GM23248 (cell line): Measurements from ENCODE around the gene NT5C1B. TPM values are rescaled to one million over a fixed set of nuclear protein-coding genes. Genes with fewer than 3 reads are reported as not detected.

Experiments
- DNase-seq: peaks from one replicate; pipeline ENCODE4 v3.0.0-alpha.2; 2015
- H2AFZ ChIP-seq: fragments of 200-600 bp; sonication (generic); 2 replicates; pipeline ENCODE4 v1.6.1; 2016; ENCODE audit warnings: antibody characterized with exemption
- H3F3A ChIP-seq: fragments of 200-600 bp; sonication (generic); 2 replicates; pipeline ENCODE4 v1.6.1; 2016; ENCODE audit warnings: mild to moderate bottlenecking, antibody characterized with exemption, mixed run types; ENCODE audit not compliant: insufficient read depth
- H3K27ac ChIP-seq: fragments of 200-600 bp; sonication (generic); 2 replicates; pipeline ENCODE4 v1.5.1; 2016; ENCODE audit warnings: mild to moderate bottlenecking
- H3K27me3 ChIP-seq: fragments of 200-600 bp; sonication (generic); replicated peaks from 2 replicates; pipeline ENCODE4 v1.6.1; 2016; ENCODE audit warnings: mild to moderate bottlenecking; ENCODE audit not compliant: insufficient read depth
- H3K36me3 ChIP-seq: fragments of 200-600 bp; sonication (generic); 2 replicates; pipeline ENCODE4 v1.6.1; 2016; ENCODE audit warnings: low read depth, mild to moderate bottlenecking
- H3K4me1 ChIP-seq: fragments of 200-600 bp; sonication (generic); 2 replicates; pipeline ENCODE4 v1.6.1; 2016; ENCODE audit warnings: mild to moderate bottlenecking; ENCODE audit not compliant: insufficient read depth
- H3K4me2 ChIP-seq: fragments of 200-600 bp; sonication (generic); one replicate; pipeline ENCODE4 v1.6.1; 2016; ENCODE audit warnings: mild to moderate bottlenecking; ENCODE audit not compliant: unreplicated experiment
- H3K4me3 ChIP-seq: fragments of 200-600 bp; sonication (generic); 2 replicates; pipeline ENCODE4 v1.5.1; 2016; ENCODE audit warnings: mild to moderate bottlenecking
- H3K79me2 ChIP-seq: fragments of 200-600 bp; sonication (generic); 2 replicates; pipeline ENCODE4 v1.6.1; 2016; ENCODE audit warnings: mild to moderate bottlenecking; ENCODE audit not compliant: insufficient read depth
- H3K9ac ChIP-seq: fragments of 200-600 bp; sonication (generic); 2 replicates; pipeline ENCODE4 v1.6.1; 2016; ENCODE audit warnings: mild to moderate bottlenecking
- H3K9me2 ChIP-seq: fragments of 200-600 bp; sonication (generic); 2 replicates; pipeline ENCODE4 v1.6.1; 2016; ENCODE audit warnings: mixed run types, mild to moderate bottlenecking, moderate library complexity; ENCODE audit not compliant: insufficient read depth
- H3K9me3 ChIP-seq: fragments of 200-600 bp; sonication (generic); one replicate; pipeline ENCODE4 v1.6.1; 2017; ENCODE audit warnings: low read depth
- H4K20me1 ChIP-seq: fragments of 200-600 bp; sonication (generic); 2 replicates; pipeline ENCODE4 v1.6.0; 2016; ENCODE audit not compliant: insufficient read depth
- EZH2 ChIP-seq: fragments of 200-600 bp; sonication (generic); IDR thresholded peaks from 2 replicates; pipeline ENCODE4 v1.6.1; 2018; ENCODE audit warnings: antibody characterized with exemption, mild to moderate bottlenecking; ENCODE audit not compliant: insufficient read depth, poor library complexity, severe bottlenecking
- EZH2phosphoT487 ChIP-seq: fragments of 200-600 bp; sonication (generic); IDR thresholded peaks from 2 replicates; pipeline ENCODE4 v1.6.1; 2018; ENCODE audit warnings: antibody characterized with exemption, moderate library complexity, mild to moderate bottlenecking, low read depth; ENCODE audit not compliant: insufficient read depth
- WGBS, 2 experiments: methylation state at CpG; one replicate each; pipeline ENCODE4 v1.1.6; 2015 to 2017; ENCODE audit warnings: low lambda C conversion rate in 2 of 2, low coverage in 1 of 2; ENCODE audit errors: missing lambda C conversion rate in 2 of 2; 5-methylcytosine and 5-hydroxymethylcytosine counted together
- in situ Hi-C: fragments of 300-500 bp; cut with MboI; formaldehyde crosslinking; loops from 2 replicates; pipeline ENCODE4 v1.15.0; 2020
- polyA plus RNA-seq: library from polyadenylated mRNA; unstranded; fragments of >200 nt; fragmentation: Nextera tagmentation; extraction: Ambion mirVana; gene quantifications from 2 replicates; pipeline ENCODE4 v1.2.1, GENCODE V29; 2016
- small RNA-seq: library from RNA; depleted of rRNA; stranded (forward); fragments of <200 nt; gene quantifications from one replicate; pipeline ENCODE3, GENCODE V24; 2014; ENCODE audit warnings: low read depth, low replicate concordance
- total RNA-seq: library from RNA; depleted of rRNA; stranded (reverse); fragments of >200 nt; shearing (Covaris generic); gene quantifications from 2 replicates; pipeline ENCODE4 v1.2.3, GENCODE V29; 2014; rRNA removed

Gene NT5C1B
- total and polyA plus RNA-seq, 2 experiments from 2014 or later, result 0.88 TPM; not detected in 1

DNA sequence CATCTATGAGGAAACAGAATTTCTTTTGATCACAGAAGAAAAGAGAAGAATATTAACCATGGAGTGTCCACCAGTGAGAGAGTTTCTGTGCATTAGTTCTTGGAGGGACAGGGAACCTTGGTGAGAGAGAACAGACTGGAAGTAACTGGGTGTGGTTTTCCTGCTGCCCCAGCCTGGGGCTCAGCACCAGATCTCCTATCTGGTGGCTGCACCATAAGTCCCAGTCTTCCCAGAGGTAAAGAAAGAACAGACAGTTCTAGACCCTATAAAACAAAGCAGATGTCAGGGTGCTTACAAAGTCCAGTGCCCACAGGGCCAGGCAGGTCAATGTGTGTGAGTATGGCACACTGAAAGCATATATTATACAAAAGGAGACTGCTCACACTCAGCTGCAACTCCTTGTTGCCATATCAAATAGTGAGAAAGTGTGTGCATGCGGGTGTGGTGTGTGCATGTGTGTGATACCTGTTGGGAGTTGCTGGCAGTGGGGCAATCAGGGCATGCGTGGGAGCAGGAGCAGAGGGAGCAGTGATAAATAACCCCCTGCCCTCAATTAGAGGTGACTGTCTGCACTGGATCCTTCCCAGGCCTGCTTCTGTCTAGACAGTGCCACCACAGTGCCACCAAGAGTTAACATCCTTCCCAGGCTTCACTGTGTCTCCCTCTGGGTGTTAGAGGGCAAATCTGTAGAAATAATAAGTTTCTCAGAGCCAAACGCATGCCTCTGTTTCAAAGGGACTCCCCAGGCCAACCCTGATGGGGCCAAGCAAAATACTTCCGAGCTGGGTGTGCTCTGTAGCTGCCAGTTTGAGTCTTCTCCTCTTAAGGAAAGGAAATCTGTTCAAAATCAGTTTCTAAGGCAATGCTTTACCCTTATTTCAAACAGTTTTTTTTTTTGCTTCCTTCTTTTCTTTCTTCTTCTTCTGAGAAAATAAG is 74.6 kb downstream of the NT5C1B start:
- Histone ChIP-seq H2AFZ (peak overlapping the region; percentile 24; the same call in 1 of the 2 replicates), H3K4me2 (no peak overlapping the region), H3K27me3 (no peaks in the 10 kb centered on the region), H4K20me1 (no peaks in the 10 kb centered on the region), H3F3A (no peaks in the 10 kb centered on the region; the same call in 1 of the 2 replicates), H3K9me3 (no peaks in the 10 kb centered on the region), H3K9ac (no peak overlapping the region), H3K79me2 (no peaks in the 10 kb centered on the region), H3K4me3 (no peak overlapping the region), H3K4me1 (peaks cover 18% of the 10 kb centered on the region), H3K27ac (no peak overlapping the region), H3K9me2 (no peaks in the 10 kb centered on the region), H3K36me3 (no peaks in the 10 kb centered on the region)
- in situ Hi-C loops, result no loop called here
- WGBS, 2 experiments, result 78 to 84% methylated on average over 4 of the region's 4 CpGs
- TF ChIP-seq EZH2phosphoT487 (no peak), EZH2 (no peak)
- DNase-seq, result peak; percentile 5

Small RNA genes lying within 50 kb of the gene (small RNA-seq; reads per million reads assigned to genes)
- gene RNU6-1215P, result 0.31 reads per million

Other genes with a start within 250 kb of the NT5C1B start
- 25.2 and 29.8 TPM in 2 replicates for gene RDH14, start 28.9 kb downstream of the NT5C1B start, total RNA-seq
- 31.3 and 32.5 TPM in 2 replicates for gene RDH14, start 28.9 kb downstream of the NT5C1B start, polyA plus RNA-seq